Activated CD4-positive, alpha-beta memory T cell treated with anti-CD3 and anti-CD28 coated beads for 36 hours (primary cell): ENCODE results near the gene DOCK8. TPM values are rescaled to one million over a fixed set of nuclear protein-coding genes. Genes with fewer than 3 reads are reported as not detected.
A peak's percentile ranks its signal among the peaks of the same experiment; 100 is the strongest.

Experiments
- CTCF ChIA-PET: fragments of 350-600 bp; sonication (Branson Sonifier 250); formaldehyde crosslinking; loops from one replicate; lab custom pipeline; 2021; ENCODE audit warnings: antibody characterized with exemption, inconsistent platforms; lab: Charles Lee
- POLR2A ChIA-PET: fragments of 350-600 bp; sonication (Branson Sonifier 250); formaldehyde crosslinking; loops from one replicate; lab custom pipeline; 2021; ENCODE audit warnings: antibody characterized with exemption; lab: Charles Lee
- DNase-seq: peaks from one replicate; pipeline ENCODE4 v3.0.0-alpha.2; 2020
- H3K27ac Mint-ChIP-seq: one replicate; pipeline ENCODE4 v1.8.0; 2021; ENCODE audit warnings: mixed read lengths
- H3K27me3 Mint-ChIP-seq: one replicate; pipeline ENCODE4 v1.8.0; 2021; ENCODE audit warnings: mixed read lengths
- H3K36me3 Mint-ChIP-seq: one replicate; pipeline ENCODE4 v1.8.0; 2021; ENCODE audit warnings: mixed read lengths
- H3K4me1 Mint-ChIP-seq: one replicate; pipeline ENCODE4 v1.8.0; 2021; ENCODE audit warnings: low read depth, mixed read lengths
- H3K4me3 Mint-ChIP-seq: one replicate; pipeline ENCODE4 v1.8.0; 2021; ENCODE audit warnings: mild to moderate bottlenecking, mixed read lengths
- H3K9me3 Mint-ChIP-seq: one replicate; pipeline ENCODE4 v1.8.0; 2021; ENCODE audit warnings: mixed read lengths
- intact Hi-C: fragments of 100-400 bp; cut with micrococcal nuclease; formaldehyde crosslinking; loops from one replicate; pipeline ENCODE4 v1.15.1; 2023
- total RNA-seq, 2 experiments: library from RNA; stranded (reverse); gene quantifications; one replicate each; pipeline ENCODE4 v1.2.3, GENCODE V29; 2021

DOCK8 gene
- total RNA-seq, 2 experiments from 2014 or later: 140 to 141 TPM

- intact Hi-C loops: no loop called here
- Mint-ChIP-seq H3K4me1 (peaks cover 4% of the 10 kb centered on the region), H3K27ac (no peak overlapping the region), H3K9me3 (no peaks in the 10 kb centered on the region), H3K36me3 (peaks cover 60% of the 10 kb centered on the region), H3K27me3 (no peaks in the 10 kb centered on the region), H3K4me3 (no peak overlapping the region)
- ChIA-PET CTCF (no interaction called here), POLR2A (no interaction called here)
- DNase-seq: no peak
Observed at GRCh38 chr9:376115-376514, 161.4 kb downstream of the DOCK8 start.

- Mint-ChIP-seq H3K27ac (peak overlapping the region; percentile 44), H3K4me3 (no peak overlapping the region), H3K9me3 (no peaks in the 10 kb centered on the region), H3K36me3 (peaks cover 53% of the 10 kb centered on the region), H3K27me3 (no peaks in the 10 kb centered on the region), H3K4me1 (peaks cover 4% of the 10 kb centered on the region)
- POLR2A ChIA-PET: no interaction called here
- intact Hi-C loops: no loop called here
- CTCF ChIA-PET: no interaction called here
- no peak for DNase-seq
Observed at GRCh38 chr9:378263-378662, 163.6 kb downstream of the DOCK8 start.

- intact Hi-C loops: no loop called here
- DNase-seq: no peak
- H3K4me1 Mint-ChIP-seq: peaks cover 4% of the 10 kb centered on the region
- POLR2A ChIA-PET: no interaction called here
- H3K27ac Mint-ChIP-seq: no peak overlapping the region
- H3K27me3 Mint-ChIP-seq: no peaks in the 10 kb centered on the region
- peaks cover 41% of the 10 kb centered on the region for H3K36me3 Mint-ChIP-seq
- no peaks in the 10 kb centered on the region for H3K9me3 Mint-ChIP-seq
- H3K4me3 Mint-ChIP-seq: no peak overlapping the region
- CTCF ChIA-PET: no interaction called here
Observed at GRCh38 chr9:382383-382782, 167.7 kb downstream of the DOCK8 start.

GRCh38 chr9:385818-386398 lies 171.2 kb downstream of the DOCK8 start:
- H3K27ac Mint-ChIP-seq: no peak overlapping the region
- no peaks in the 10 kb centered on the region for H3K27me3 Mint-ChIP-seq
- no peaks in the 10 kb centered on the region for H3K9me3 Mint-ChIP-seq
- H3K4me1 Mint-ChIP-seq: no peaks in the 10 kb centered on the region
- peak; percentile 45 for DNase-seq
- CTCF ChIA-PET: no interaction called here
- peaks cover 36% of the 10 kb centered on the region for H3K36me3 Mint-ChIP-seq
- no peak overlapping the region for H3K4me3 Mint-ChIP-seq
- intact Hi-C loops: no loop called here
- POLR2A ChIA-PET: no interaction called here

GRCh38 chr9:389159-389558 lies 174.5 kb downstream of the DOCK8 start:
- Mint-ChIP-seq H3K4me3 (no peak overlapping the region), H3K27me3 (no peaks in the 10 kb centered on the region), H3K9me3 (no peaks in the 10 kb centered on the region), H3K27ac (no peak overlapping the region), H3K36me3 (peaks cover 27% of the 10 kb centered on the region), H3K4me1 (no peaks in the 10 kb centered on the region)
- no peak for DNase-seq
- intact Hi-C loops: no loop called here
- POLR2A ChIA-PET: no interaction called here
- CTCF ChIA-PET: interaction anchor here (1.0 kb wide), 1 partner anchor 34 kb away, joined by 3 read pairs; no protein-coding TSS in a partner anchor

GRCh38 chr9:389758-390157 lies 175.1 kb downstream of the DOCK8 start:
- intact Hi-C loops: no loop called here
- DNase-seq: no peak
- Mint-ChIP-seq H3K4me3 (no peak overlapping the region), H3K36me3 (peaks cover 27% of the 10 kb centered on the region), H3K4me1 (no peaks in the 10 kb centered on the region), H3K27ac (no peak overlapping the region), H3K27me3 (no peaks in the 10 kb centered on the region), H3K9me3 (no peaks in the 10 kb centered on the region)
- CTCF ChIA-PET: no interaction called here
- POLR2A ChIA-PET: no interaction called here

GRCh38 chr9:392077-392804 lies 177.6 kb downstream of the DOCK8 start:
- H3K36me3 Mint-ChIP-seq: peaks cover 21% of the 10 kb centered on the region
- H3K27ac Mint-ChIP-seq: no peak overlapping the region
- H3K4me3 Mint-ChIP-seq: no peak overlapping the region
- POLR2A ChIA-PET: no interaction called here
- intact Hi-C loops: no loop called here
- no peak for DNase-seq
- H3K9me3 Mint-ChIP-seq: no peaks in the 10 kb centered on the region
- no peaks in the 10 kb centered on the region for H3K4me1 Mint-ChIP-seq
- H3K27me3 Mint-ChIP-seq: no peaks in the 10 kb centered on the region
- CTCF ChIA-PET: no interaction called here

GRCh38 chr9:394347-395052 lies 179.8 kb downstream of the DOCK8 start:
- Mint-ChIP-seq H3K4me3 (no peak overlapping the region), H3K27ac (peak overlapping the region; percentile 65), H3K36me3 (peaks cover 27% of the 10 kb centered on the region), H3K4me1 (no peaks in the 10 kb centered on the region), H3K27me3 (no peaks in the 10 kb centered on the region), H3K9me3 (no peaks in the 10 kb centered on the region)
- ChIA-PET CTCF (no interaction called here), POLR2A (no interaction called here)
- intact Hi-C loops: no loop called here
- DNase-seq: no peak

GRCh38 chr9:396396-396795 lies 181.7 kb downstream of the DOCK8 start:
- intact Hi-C loops: no loop called here
- Mint-ChIP-seq H3K27me3 (no peaks in the 10 kb centered on the region), H3K27ac (no peak overlapping the region), H3K4me1 (no peaks in the 10 kb centered on the region), H3K9me3 (no peaks in the 10 kb centered on the region), H3K4me3 (no peak overlapping the region), H3K36me3 (peaks cover 26% of the 10 kb centered on the region)
- ChIA-PET POLR2A (no interaction called here), CTCF (no interaction called here)
- no peak for DNase-seq

- Mint-ChIP-seq H3K27me3 (no peaks in the 10 kb centered on the region), H3K27ac (no peak overlapping the region), H3K36me3 (peaks cover 40% of the 10 kb centered on the region), H3K9me3 (no peaks in the 10 kb centered on the region), H3K4me1 (no peaks in the 10 kb centered on the region), H3K4me3 (no peak overlapping the region)
- DNase-seq: no peak
- intact Hi-C loops: no loop called here
- ChIA-PET POLR2A (no interaction called here), CTCF (no interaction called here)
Observed at GRCh38 chr9:398085-398484, 183.4 kb downstream of the DOCK8 start.

GRCh38 chr9:401223-401622 lies 186.6 kb downstream of the DOCK8 start:
- ChIA-PET POLR2A (no interaction called here), CTCF (no interaction called here)
- intact Hi-C loops: no loop called here
- Mint-ChIP-seq H3K27me3 (no peaks in the 10 kb centered on the region), H3K4me1 (no peaks in the 10 kb centered on the region), H3K4me3 (no peak overlapping the region), H3K36me3 (peaks cover 55% of the 10 kb centered on the region), H3K9me3 (no peaks in the 10 kb centered on the region), H3K27ac (peak overlapping the region; percentile 54)
- no peak for DNase-seq

- intact Hi-C loops: no loop called here
- Mint-ChIP-seq H3K4me3 (no peak overlapping the region), H3K4me1 (no peaks in the 10 kb centered on the region), H3K27me3 (no peaks in the 10 kb centered on the region), H3K36me3 (peaks cover 72% of the 10 kb centered on the region), H3K9me3 (no peaks in the 10 kb centered on the region), H3K27ac (peak overlapping the region; percentile 5)
- ChIA-PET POLR2A (no interaction called here), CTCF (no interaction called here)
- no peak for DNase-seq
Observed at GRCh38 chr9:404234-404633, 189.6 kb downstream of the DOCK8 start.
